ENCODE data around the gene PSMB3. TPM values are rescaled to one million over a fixed set of nuclear protein-coding genes. Genes with fewer than 3 reads are reported as not detected.

PSMB3 gene
- total RNA-seq, 1 experiment from 2014 or later: 346 TPM

DNA sequence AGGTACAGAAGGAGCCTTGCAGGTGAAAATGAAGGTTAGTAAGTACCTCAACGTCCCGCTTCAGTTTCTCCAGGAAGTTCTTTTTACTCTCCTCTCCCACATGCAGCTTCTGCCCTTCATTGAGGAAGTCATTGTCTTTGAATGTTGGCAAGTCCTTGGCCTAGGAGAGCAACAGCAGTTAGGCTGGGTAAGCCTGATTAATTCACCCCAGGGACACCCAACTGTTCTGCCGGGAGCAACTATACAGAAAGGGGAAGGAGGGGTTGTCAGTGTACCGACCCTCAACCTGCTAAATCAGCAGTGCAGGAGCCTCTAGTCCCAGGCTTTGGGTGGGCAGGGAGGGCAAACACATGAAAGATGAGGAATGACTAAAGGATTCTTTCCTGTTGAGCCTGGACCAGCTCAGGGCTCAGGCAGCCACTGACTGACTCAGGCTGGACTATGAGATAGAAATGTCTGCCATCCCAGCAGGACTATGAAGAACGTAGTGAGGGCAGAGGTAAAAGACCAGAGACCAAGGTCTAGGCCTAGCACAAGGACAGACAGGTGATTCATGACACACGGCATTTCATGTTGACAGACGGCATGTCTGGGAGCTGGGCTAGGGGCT, 25.2 kb downstream of the PSMB3 start:
- Histone ChIP-seq H3K79me2 (ENCODE audit: insufficient read depth, low read length) (no peaks in the 10 kb centered on the region), H3K4me2 (ENCODE audit: low read length) (no peak overlapping the region), H2AFZ (ENCODE audit: low read depth, low read length, poor library complexity, severe bottlenecking) (no peak overlapping the region), H3K27me3 (ENCODE audit: insufficient read depth, low read length) (no peaks in the 10 kb centered on the region), H3K4me3 (replicated peaks in 1 of 2; ENCODE audit: low read depth in 1 of 2, low read length in 2 of 2) (no peak overlapping the region), H3K9me3 (ENCODE audit: control insufficient read depth in 1 of 2, insufficient read depth in 1 of 2, low read depth in 1 of 2, low read length in 2 of 2) (no peaks in the 10 kb centered on the region), H3K9me2 (ENCODE audit: insufficient read depth) (no peaks in the 10 kb centered on the region), H3K4me1 (ENCODE audit: control insufficient read depth in 1 of 2, insufficient read depth in 2 of 2, low read length in 2 of 2) (no peaks in the 10 kb centered on the region), H4K20me1 (ENCODE audit: insufficient read depth) (no peaks in the 10 kb centered on the region), H3K9ac (ENCODE audit: low read length) (no peak overlapping the region), H3K27ac (ENCODE audit: low read depth, low read length) (no peak overlapping the region), H3K36me3 (ENCODE audit: control insufficient read depth in 1 of 2, insufficient read depth in 2 of 2, low read length in 2 of 2) (peaks cover 46 to 50% of the 10 kb centered on the region in 2 experiments; a peak in 3 of 4 replicates)
- POLR2A ChIA-PET: no interaction called here
- intact Hi-C loops (cut with micrococcal nuclease): no loop called here
- no TSS peak for BruUV-seq (replicated peaks)
- RAD21 ChIA-PET (ENCODE audit: low non-redundant PET in 1 of 2, low total read pairs in 2 of 2, uncharacterized antibody in 2 of 2, unreplicated experiment in 2 of 2): no interaction called here
- CTCF ChIA-PET: interaction anchor here (0.9 kb wide), 1 partner anchor 395 kb away, joined by 3 read pairs; no protein-coding TSS in a partner anchor
- TF ChIP-seq ELF1 (IDR thresholded peaks at IDR 0.05; ENCODE audit: borderline replicate concordance, low read depth) (no peak), EGR1 (IDR thresholded peaks at IDR 0.05; ENCODE audit: low read depth) (no peak), EZH2phosphoT487 (IDR thresholded peaks at IDR 0.05; ENCODE audit: borderline replicate concordance) (no peak), EZH2 (IDR thresholded peaks at IDR 0.05) (no peak), CEBPB (IDR thresholded peaks at IDR 0.05; ENCODE audit: low read depth) (no peak), POLR2AphosphoS5 (IDR thresholded peaks at IDR 0.05; ENCODE audit: low read depth, low read length) (no peak), POLR2A (IDR thresholded peaks at IDR 0.05; ENCODE audit: borderline replicate concordance, extremely low read depth, insufficient read depth, insufficient read length) (no peak), ZFX (IDR thresholded peaks at IDR 0.05) (no peak), YY1 (IDR thresholded peaks at IDR 0.05; ENCODE audit: extremely low read depth, insufficient replicate concordance, low read depth, low read length) (no peak), RAD21 (IDR thresholded peaks at IDR 0.05; ENCODE audit: low read depth) (no peak), JUND (IDR thresholded peaks at IDR 0.05) (no peak), ZNF274 (IDR thresholded peaks at IDR 0.05; ENCODE audit: low read depth, low read length) (no peak), FOSL1 (IDR thresholded peaks at IDR 0.05; ENCODE audit: low read depth) (no peak), SIN3A (IDR thresholded peaks at IDR 0.05; ENCODE audit: low read depth) (no peak), SP1 (IDR thresholded peaks at IDR 0.05; ENCODE audit: low read depth) (no peak), SRF (IDR thresholded peaks at IDR 0.05; ENCODE audit: low read depth) (no peak)
- TF ChIP-seq, protein P1, sequence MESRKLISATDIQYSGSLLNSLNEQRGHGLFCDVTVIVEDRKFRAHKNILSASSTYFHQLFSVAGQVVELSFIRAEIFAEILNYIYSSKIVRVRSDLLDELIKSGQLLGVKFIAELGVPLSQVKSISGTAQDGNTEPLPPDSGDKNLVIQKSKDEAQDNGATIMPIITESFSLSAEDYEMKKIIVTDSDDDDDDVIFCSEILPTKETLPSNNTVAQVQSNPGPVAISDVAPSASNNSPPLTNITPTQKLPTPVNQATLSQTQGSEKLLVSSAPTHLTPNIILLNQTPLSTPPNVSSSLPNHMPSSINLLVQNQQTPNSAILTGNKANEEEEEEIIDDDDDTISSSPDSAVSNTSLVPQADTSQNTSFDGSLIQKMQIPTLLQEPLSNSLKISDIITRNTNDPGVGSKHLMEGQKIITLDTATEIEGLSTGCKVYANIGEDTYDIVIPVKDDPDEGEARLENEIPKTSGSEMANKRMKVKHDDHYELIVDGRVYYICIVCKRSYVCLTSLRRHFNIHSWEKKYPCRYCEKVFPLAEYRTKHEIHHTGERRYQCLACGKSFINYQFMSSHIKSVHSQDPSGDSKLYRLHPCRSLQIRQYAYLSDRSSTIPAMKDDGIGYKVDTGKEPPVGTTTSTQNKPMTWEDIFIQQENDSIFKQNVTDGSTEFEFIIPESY (IDR thresholded peaks at IDR 0.05; ENCODE audit: extremely low read depth, insufficient replicate concordance, low read length): no peak
- TF ChIP-seq, protein P2, sequence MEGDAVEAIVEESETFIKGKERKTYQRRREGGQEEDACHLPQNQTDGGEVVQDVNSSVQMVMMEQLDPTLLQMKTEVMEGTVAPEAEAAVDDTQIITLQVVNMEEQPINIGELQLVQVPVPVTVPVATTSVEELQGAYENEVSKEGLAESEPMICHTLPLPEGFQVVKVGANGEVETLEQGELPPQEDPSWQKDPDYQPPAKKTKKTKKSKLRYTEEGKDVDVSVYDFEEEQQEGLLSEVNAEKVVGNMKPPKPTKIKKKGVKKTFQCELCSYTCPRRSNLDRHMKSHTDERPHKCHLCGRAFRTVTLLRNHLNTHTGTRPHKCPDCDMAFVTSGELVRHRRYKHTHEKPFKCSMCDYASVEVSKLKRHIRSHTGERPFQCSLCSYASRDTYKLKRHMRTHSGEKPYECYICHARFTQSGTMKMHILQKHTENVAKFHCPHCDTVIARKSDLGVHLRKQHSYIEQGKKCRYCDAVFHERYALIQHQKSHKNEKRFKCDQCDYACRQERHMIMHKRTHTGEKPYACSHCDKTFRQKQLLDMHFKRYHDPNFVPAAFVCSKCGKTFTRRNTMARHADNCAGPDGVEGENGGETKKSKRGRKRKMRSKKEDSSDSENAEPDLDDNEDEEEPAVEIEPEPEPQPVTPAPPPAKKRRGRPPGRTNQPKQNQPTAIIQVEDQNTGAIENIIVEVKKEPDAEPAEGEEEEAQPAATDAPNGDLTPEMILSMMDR (IDR thresholded peaks at IDR 0.05 in 2 of 3, conservative IDR thresholded peaks at IDR 0.05 in 1 of 3; ENCODE audit: borderline replicate concordance in 1 of 3, insufficient read depth in 1 of 3, low read depth in 2 of 3, low read length in 2 of 3): no peak
- TF ChIP-seq, protein P3, sequence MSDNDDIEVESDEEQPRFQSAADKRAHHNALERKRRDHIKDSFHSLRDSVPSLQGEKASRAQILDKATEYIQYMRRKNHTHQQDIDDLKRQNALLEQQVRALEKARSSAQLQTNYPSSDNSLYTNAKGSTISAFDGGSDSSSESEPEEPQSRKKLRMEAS (IDR thresholded peaks at IDR 0.05): no peak
- TF ChIP-seq, protein P4, sequence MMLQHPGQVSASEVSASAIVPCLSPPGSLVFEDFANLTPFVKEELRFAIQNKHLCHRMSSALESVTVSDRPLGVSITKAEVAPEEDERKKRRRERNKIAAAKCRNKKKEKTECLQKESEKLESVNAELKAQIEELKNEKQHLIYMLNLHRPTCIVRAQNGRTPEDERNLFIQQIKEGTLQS (IDR thresholded peaks at IDR 0.05): no peak
- DNase-seq (ENCODE audit: low read depth, low spot score) (no peak), ATAC-seq (no peak)

Data from HCT116 (cell line).